GM13977 (cell line): ENCODE measurements around the gene UBL4A.
A peak's percentile ranks its signal among the peaks of the same experiment; 100 is the strongest.

Source experiments
- DNase-seq: peaks from one replicate; pipeline ENCODE4 v3.0.0; 2012; ENCODE audit warnings: low spot score
- CTCF ChIP-seq: IDR thresholded peaks from 2 replicates; pipeline ENCODE4 v1.5.1; 2012; ENCODE audit warnings: mild to moderate bottlenecking, control low read depth; ENCODE audit not compliant: insufficient read depth; ENCODE audit errors: extremely low read depth, missing control alignments
- in situ Hi-C: fragments of 300-500 bp; cut with MboI; formaldehyde crosslinking; loops from one replicate; pipeline ENCODE4 v1.12.0; 2022; ENCODE audit warnings: low sequenced_read_pairs, low pct_unique_long_range_greater_than_20kb, mixed read lengths, inconsistent platforms; ENCODE audit not compliant: unreplicated experiment

UBL4A gene

DNA sequence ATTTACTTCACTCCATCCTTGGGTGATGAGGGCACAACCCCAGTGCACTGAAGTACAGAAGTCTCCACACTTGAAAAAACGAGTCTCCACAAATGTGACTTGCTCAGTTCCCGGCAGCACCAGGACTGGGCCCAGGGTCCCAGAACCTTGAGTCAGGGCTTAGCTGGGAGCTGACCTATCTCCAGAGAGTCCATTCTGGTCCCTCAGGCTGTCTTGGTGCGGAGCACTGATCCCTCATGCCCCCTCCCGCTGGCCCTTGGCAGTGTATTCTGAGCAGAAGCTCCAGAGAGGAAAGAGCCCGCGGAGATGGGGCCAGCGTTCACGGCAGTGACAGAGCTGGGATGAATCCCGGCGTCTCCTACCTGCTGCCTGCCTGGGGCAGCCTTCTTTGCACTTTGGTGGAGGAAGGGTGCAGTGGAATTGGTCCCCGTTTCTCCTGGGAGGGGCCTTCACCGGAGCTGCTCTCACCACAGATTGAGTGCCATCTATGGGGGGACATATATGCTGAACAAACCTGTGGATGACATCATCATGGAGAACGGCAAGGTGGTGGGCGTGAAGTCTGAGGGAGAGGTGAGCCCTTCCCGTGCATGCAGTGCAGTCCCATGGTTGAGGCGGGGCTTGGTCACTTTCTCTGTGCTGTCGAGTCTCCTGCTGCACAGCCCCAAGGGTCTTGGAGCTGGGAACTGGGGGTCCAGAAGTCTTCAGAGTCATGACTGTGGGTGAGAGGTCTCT is 45.6 kb downstream of the UBL4A start:
- no peak for DNase-seq
- no peak for TF ChIP-seq CTCF
- in situ Hi-C loops = no loop called here

DNA sequence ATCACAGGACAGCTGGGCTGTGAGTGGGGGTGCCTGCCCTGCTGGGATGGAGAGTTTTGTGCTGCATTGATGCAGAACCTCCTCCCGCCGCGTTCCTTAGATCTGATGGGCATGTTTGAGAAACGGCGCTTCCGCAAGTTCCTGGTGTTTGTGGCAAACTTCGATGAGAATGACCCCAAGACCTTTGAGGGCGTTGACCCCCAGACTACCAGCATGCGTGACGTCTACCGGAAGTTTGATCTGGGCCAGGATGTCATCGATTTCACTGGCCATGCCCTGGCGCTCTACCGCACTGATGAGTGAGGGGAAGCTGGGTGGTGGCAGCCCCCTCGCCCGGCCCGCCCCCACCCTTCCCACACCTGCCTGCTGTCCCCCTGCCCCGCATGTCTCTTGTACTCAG is 46.6 kb downstream of the UBL4A start:
- DNase-seq = no peak
- in situ Hi-C loops = no loop called here

GRCh38 chrX:154437971-154438893 is 48.2 kb downstream of the UBL4A start:
- in situ Hi-C loops = no loop called here
- TF ChIP-seq CTCF = no peak
- no peak for DNase-seq

More for the DNA sequence above, 46.6 kb downstream of the UBL4A start:
- TF ChIP-seq CTCF = no peak

- in situ Hi-C loops = no loop called here
- no peak for TF ChIP-seq CTCF
- peak; percentile 75 for DNase-seq
These were observed 49.2 kb downstream of the UBL4A start, which contains the start of gene GDI1 for GRCh38 chrX:154436983-154437752. Gene GDI1, plus strand, starts transcription at chrX:154437154. Its CDS starts 101 bp downstream, at chrX:154437255.

- TF ChIP-seq CTCF = no peak
- peak; percentile 89 for DNase-seq
- in situ Hi-C loops = no loop called here
These were observed 49.9 kb downstream of the UBL4A start for GRCh38 chrX:154436374-154436982.
